NB4 (cell line): ENCODE results near the gene PROM1.

ENCODE experiments used
- DNase-seq: peaks from one replicate; pipeline ENCODE4 v3.0.0; 2010; ENCODE audit warnings: low read depth
- H3K4me3 ChIP-seq: one replicate; pipeline ENCODE4 v1.5.1; 2011; ENCODE audit warnings: mild to moderate bottlenecking, low read depth, low read length, moderate library complexity
- CTCF ChIP-seq: IDR thresholded peaks from one replicate; pipeline ENCODE4 v1.5.1; 2012; ENCODE audit warnings: low read depth, low read length
- MAX ChIP-seq: IDR thresholded peaks from 2 replicates; pipeline ENCODE4 v1.6.1; 2011; ENCODE audit warnings: low read depth, low read length
- MYC ChIP-seq: IDR thresholded peaks from 2 replicates; pipeline ENCODE4 v1.6.1; 2011; ENCODE audit warnings: low read depth, low read length
- POLR2A ChIP-seq: IDR thresholded peaks from 2 replicates; pipeline ENCODE4 v1.6.1; 2011; ENCODE audit warnings: mild to moderate bottlenecking; ENCODE audit not compliant: insufficient read length; ENCODE audit errors: extremely low read depth

PROM1 gene

GRCh38 chr4:16089156-16089555, 5.3 kb upstream of the PROM1 start:
- no peak for DNase-seq
- H3K4me3 ChIP-seq, result no peak overlapping the region
- TF ChIP-seq CTCF (no peak), POLR2A (no peak), MAX (no peak), MYC (no peak)

GRCh38 chr4:16088601-16089000, 4.8 kb upstream of the PROM1 start:
- DNase-seq, result no peak
- no peak overlapping the region for H3K4me3 ChIP-seq
- no peak for TF ChIP-seq MYC
- TF ChIP-seq CTCF, result no peak
- no peak for TF ChIP-seq MAX
- no peak for TF ChIP-seq POLR2A

GRCh38 chr4:16085822-16086221, 2.0 kb upstream of the PROM1 start:
- TF ChIP-seq MAX (no peak), POLR2A (no peak), MYC (no peak), CTCF (no peak)
- DNase-seq, result no peak
- no peak overlapping the region for H3K4me3 ChIP-seq

- DNase-seq, result no peak
- H3K4me3 ChIP-seq, result no peak overlapping the region
- no peak for TF ChIP-seq MAX
- no peak for TF ChIP-seq POLR2A
- TF ChIP-seq CTCF, result no peak
- TF ChIP-seq MYC, result no peak
These were observed 1.2 kb downstream of the PROM1 start for GRCh38 chr4:16082426-16083240.

GRCh38 chr4:16082041-16082425, 1.8 kb downstream of the PROM1 start:
- no peak overlapping the region for H3K4me3 ChIP-seq
- TF ChIP-seq MYC (no peak), POLR2A (no peak), CTCF (no peak), MAX (no peak)
- DNase-seq, result no peak
